GM23338 (cell line): ENCODE measurements around the gene CD47.

Experiments
- JUNB ChIP-seq: IDR thresholded peaks from one replicate; pipeline ENCODE4 v1.6.1; 2016; ENCODE audit warnings: antibody characterized with exemption; ENCODE audit not compliant: unreplicated experiment
- STAT1 ChIP-seq: IDR thresholded peaks from one replicate; pipeline ENCODE4 v1.6.1; 2016; ENCODE audit warnings: antibody characterized with exemption; ENCODE audit not compliant: unreplicated experiment
- TF ChIP-seq, protein P1 (sequence below), 2 experiments: fragments of 200-600 bp in 1 of 2; sonication (generic) in 1 of 2; conservative IDR thresholded peaks; 2 replicates each; pipeline versions ENCODE4 v1.5.1 to v1.6.1; 2016 to 2017; ENCODE audit warnings: antibody characterized with exemption in 2 of 2, low read depth in 2 of 2, mild to moderate bottlenecking in 2 of 2, moderate library complexity in 1 of 2

DNA sequence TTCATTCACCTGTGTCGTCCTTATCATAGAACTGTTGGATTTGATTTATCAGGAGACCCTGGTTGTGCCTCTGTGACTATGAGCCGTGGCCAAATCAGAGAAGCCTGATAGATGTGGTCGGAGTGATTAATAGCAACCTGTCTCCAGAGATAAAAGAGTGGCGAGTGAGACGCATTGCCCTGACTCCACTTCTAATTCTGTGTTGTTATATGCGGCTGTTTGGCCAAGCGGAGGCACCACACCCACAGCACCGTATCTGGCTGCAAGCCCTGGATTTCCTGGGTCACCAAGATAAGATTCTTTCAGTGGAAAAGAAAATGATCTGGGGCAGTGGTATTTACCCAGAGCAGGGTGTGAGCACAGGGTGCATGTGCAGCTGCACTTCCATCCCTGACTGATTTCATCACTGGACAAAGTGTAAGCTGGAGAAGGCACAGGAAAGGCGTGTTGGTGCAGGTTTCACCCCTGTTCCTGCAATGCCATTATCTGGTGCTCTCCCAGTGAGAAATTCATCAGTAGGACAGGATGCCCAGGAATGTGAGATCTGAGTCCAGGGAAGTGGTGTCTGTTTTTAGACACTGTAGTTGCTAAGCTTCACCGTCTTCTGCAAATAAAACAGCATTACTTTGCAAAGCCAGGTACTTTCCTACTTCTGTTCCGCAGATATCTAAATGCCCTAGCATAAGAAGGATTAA lies 84.6 kb downstream of the CD47 start:
- TF ChIP-seq, protein P1, sequence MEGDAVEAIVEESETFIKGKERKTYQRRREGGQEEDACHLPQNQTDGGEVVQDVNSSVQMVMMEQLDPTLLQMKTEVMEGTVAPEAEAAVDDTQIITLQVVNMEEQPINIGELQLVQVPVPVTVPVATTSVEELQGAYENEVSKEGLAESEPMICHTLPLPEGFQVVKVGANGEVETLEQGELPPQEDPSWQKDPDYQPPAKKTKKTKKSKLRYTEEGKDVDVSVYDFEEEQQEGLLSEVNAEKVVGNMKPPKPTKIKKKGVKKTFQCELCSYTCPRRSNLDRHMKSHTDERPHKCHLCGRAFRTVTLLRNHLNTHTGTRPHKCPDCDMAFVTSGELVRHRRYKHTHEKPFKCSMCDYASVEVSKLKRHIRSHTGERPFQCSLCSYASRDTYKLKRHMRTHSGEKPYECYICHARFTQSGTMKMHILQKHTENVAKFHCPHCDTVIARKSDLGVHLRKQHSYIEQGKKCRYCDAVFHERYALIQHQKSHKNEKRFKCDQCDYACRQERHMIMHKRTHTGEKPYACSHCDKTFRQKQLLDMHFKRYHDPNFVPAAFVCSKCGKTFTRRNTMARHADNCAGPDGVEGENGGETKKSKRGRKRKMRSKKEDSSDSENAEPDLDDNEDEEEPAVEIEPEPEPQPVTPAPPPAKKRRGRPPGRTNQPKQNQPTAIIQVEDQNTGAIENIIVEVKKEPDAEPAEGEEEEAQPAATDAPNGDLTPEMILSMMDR (conservative IDR thresholded peaks at IDR 0.05; ENCODE audit: low read depth in 2 of 2), result no peak
- TF ChIP-seq STAT1, result no peak
- no peak for TF ChIP-seq JUNB
